Fibroblast of mammary gland (primary cell): ENCODE data around the gene UNC50.

Experiments used
- DNase-seq: peaks from one replicate; pipeline ENCODE4 v3.0.0-alpha.2; 2010; ENCODE audit warnings: low read depth
- H3K4me3 ChIP-seq: 2 replicates; pipeline ENCODE4 v1.5.1; 2011; ENCODE audit warnings: low read depth, mild to moderate bottlenecking, low read length, moderate library complexity; ENCODE audit not compliant: control insufficient read depth
- CTCF ChIP-seq: conservative IDR thresholded peaks from 2 replicates; pipeline ENCODE4 v1.5.1; 2011; ENCODE audit warnings: low read depth, low read length, inconsistent platforms; ENCODE audit not compliant: control insufficient read depth, insufficient read depth

The UNC50 gene

GRCh38 chr2:98648451-98648850 lies 40.1 kb downstream of the UNC50 start:
- no peak for TF ChIP-seq CTCF
- DNase-seq = no peak
- no peak overlapping the region for H3K4me3 ChIP-seq

GRCh38 chr2:98649135-98649991 lies 41.0 kb downstream of the UNC50 start:
- peak; percentile 100 for TF ChIP-seq CTCF
- H3K4me3 ChIP-seq = no peak overlapping the region
- DNase-seq = peak; percentile 78

- H3K4me3 ChIP-seq = no peak overlapping the region
- TF ChIP-seq CTCF = no peak
- no peak for DNase-seq
Measured at GRCh38 chr2:98649992-98650375, 41.6 kb downstream of the UNC50 start.

GRCh38 chr2:98650998-98651397 lies 42.6 kb downstream of the UNC50 start:
- TF ChIP-seq CTCF = no peak
- H3K4me3 ChIP-seq = no peak overlapping the region
- no peak for DNase-seq

GRCh38 chr2:98654699-98655495 lies 46.5 kb downstream of the UNC50 start:
- TF ChIP-seq CTCF = no peak
- DNase-seq = no peak
- H3K4me3 ChIP-seq = no peak overlapping the region

GRCh38 chr2:98656800-98657199 lies 48.4 kb downstream of the UNC50 start:
- DNase-seq = no peak
- no peak for TF ChIP-seq CTCF
- no peak overlapping the region for H3K4me3 ChIP-seq
